NCI-H524 (cell line): Measurements from ENCODE around the gene CHD6.
A peak's percentile ranks its signal among the peaks of the same experiment; 100 is the strongest.

ENCODE experiments used
- DNase-seq, 2 experiments: peaks; one replicate each; lab custom pipeline; 2025; lab: John Stamatoyannopoulos, UW

CHD6 gene

GRCh38 chr20:41370176-41370575 is 248.0 kb downstream of the CHD6 start:
- DNase-seq: no peak

- no peak for DNase-seq
These were observed 248.5 kb downstream of the CHD6 start for GRCh38 chr20:41369673-41370072.

GRCh38 chr20:41367956-41368355 is 250.2 kb downstream of the CHD6 start:
- no peak for DNase-seq

- no peak for DNase-seq
These were observed 250.8 kb downstream of the CHD6 start for GRCh38 chr20:41367393-41367695.

DNA sequence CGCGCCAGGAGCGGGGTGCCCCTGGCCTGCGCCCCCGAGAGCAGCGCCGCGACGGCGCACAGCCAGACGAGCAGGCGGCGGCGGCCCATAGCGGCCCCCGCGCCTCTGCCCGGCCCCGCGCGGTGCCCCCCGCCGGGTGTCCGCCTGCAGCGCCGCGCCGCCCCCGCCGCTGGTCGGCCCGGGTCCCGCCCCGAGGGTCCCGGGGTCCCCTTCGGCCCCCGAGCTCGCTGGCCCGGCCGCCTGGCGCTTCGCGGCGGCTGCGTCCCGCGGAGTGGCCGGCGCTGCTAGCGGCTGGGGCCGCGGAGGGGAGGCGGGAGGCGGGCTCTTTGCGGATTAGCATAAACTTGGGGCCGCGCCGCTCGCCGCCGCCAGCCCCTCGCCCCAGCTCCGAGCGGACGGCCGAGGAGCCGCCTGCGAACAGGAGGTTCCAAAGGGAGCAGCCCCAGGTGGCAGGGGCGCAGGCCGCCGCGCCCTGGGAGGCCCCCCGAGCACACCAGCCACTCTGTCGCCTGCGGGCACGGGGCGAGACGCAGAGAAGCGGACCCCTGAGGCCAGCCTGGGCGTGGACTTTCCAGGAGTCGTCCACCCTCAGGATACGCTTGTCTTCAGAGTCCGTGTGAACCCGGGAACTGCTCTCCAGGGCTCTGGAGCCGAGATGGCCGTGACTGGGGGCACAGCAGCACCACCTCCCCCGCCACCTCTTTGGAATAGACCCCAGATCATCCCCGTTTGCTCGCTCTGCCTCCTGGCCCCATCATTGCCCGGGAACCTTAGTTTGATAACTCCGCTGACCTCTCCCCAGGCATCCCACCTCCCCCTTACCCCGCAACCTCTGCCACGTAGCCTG is 251.4 kb downstream of the CHD6 start, which contains the start of gene EMILIN3:
Gene EMILIN3 (minus strand): TSS at position 273 of the 847 bp plus-strand sequence. CDS start 184 bp downstream, at position 89.
- peak in 1 of 2 experiments; percentile 54 for DNase-seq

DNA sequence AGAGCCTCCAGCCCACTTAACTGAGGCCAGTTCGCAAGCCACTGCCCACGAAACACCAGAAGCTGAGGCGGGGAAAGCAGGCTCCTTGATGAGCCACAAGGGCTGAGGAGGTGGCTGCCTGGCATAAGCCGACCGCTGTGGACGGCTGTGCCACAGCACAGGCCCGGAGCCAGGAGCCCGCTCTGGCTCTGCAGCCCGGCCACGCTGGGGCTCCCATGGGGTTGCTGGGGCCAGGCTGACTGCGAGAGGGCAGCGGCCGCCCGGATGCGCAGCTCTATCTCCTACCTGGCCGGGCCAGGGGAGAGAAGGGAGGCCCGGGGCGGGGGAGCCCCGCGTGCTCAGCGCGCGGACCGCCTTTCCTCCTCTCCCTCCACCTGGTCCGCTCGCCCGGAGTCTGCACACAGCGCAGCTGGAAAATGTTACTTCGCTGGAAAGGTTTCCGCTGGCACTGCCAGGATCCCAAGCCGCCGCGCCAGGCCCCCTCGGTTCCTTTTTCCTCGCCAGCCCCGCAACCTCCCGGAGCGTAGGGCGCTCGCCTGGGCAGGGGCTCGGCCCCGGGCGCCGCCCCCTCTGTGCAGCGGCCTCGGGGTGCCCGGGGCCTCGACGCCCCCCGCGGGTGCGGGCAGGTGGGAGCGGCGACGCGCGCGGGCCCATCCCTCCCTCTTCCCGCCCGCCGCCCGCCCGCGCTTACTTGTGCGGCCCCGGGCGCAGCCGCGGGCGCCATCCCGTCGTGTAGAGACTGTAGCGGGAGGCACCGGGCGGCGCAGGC is 252.2 kb downstream of the CHD6 start:
- peak; percentile 25 to 46 for DNase-seq

DNA sequence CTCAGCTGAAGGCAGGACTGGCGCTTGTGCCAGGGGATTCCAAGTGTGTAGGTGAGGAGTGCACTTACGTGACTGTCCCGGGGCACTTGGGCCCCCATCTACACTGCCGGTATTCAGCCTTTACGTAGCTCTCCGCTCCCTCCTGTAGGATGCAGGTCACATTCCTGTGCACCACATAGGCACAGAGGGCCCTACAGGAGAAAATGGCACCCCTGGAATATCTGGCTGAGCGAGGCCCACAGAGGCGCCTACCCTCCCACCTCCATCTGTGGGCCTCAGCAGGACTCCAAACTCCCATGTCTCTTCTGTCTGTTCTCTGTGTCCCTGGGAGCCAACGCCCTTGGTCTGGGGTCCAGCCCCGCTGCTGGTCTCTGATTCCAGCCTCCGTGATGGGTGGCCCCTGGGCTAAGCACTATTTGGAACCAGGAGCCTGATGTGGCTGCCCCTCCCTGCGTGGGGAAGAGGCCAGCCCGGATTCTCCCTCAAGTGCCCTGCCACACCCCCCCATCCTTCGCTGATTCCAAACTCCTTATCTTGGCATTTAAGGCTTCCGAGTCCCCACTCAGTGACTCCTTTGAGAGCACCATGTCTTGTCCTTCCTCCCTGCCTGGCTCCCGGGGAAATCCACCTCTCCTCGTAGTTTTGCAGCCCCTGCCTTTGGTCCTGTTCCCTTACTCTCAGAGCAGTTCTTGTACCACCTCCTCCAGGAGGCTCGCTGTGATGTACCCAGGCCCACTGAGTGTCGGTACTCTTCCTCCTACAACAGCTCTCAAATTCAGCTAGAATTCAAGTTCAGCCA is 253.0 kb downstream of the CHD6 start:
- no peak for DNase-seq

- DNase-seq: no peak
These were observed 253.8 kb downstream of the CHD6 start for GRCh38 chr20:41364236-41364855.

GRCh38 chr20:41363601-41364000 is 254.6 kb downstream of the CHD6 start:
- DNase-seq: no peak

DNA sequence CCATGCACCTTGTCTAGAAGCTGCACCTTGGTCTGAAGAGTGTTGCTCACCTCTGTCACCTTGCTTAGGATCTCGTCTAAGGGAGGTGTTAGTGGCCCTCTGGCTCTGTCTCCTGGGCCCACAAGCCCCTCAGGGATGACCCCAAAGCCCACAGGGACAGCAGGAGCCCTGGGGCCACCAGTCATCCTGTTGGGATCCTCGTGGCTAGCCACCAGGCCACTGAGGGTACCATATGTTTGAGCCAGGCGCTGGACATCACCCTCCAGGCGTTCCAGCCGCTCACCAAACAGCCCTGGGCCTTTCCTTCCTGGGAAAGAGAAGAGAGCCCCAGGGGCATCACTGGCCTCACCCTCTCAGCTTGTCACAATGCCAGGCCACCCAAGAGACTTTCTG is 255.4 kb downstream of the CHD6 start:
- DNase-seq: no peak

DNA sequence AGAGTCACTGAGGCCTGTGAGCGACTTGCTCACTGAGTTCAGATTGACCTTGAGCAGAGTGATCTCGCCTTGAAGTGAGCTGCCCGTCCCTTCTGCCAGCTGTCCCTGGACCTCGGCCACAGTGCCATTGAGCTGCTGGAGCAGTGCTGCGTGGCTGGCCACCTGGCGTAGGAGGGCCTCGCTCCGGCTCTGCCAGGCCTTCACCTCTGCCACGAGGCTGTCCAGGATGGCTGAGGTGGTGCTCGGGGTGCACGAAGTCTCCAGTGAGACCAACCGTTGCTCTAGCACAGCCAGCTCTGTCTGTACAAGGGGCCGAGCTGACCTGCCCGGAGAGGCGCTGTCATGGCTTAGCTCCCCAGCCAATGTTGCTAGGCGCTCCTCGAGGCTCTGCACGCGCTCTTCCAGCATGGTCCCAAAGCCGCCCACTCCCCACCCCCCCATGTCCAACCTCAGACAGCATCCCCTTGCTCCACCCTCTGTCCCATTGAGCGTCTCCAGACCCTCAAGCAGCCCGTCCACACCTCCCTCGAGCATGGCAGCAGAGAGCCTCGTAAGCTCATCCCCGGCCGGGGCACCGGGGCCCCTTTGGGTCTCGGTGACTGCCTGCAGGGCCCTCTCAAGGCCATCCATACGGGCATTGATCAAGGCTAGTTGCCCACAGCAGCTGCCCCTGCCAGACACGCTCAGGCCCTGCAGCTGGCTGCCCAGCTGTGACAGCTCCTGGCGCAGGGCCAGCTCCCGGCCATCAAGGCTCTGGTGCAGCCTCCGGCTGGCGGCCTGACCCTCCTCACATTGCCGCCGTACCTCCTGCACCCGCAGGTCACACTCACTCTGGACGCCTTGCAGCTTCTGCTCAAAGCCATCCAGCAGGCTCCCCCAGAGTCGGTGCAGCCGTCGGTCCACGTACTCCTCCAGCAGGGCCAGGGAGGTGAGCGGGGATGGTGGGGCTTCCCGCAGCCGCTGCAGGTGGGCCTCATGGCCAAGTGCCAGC is 256.1 kb downstream of the CHD6 start:
- no peak for DNase-seq

DNA sequence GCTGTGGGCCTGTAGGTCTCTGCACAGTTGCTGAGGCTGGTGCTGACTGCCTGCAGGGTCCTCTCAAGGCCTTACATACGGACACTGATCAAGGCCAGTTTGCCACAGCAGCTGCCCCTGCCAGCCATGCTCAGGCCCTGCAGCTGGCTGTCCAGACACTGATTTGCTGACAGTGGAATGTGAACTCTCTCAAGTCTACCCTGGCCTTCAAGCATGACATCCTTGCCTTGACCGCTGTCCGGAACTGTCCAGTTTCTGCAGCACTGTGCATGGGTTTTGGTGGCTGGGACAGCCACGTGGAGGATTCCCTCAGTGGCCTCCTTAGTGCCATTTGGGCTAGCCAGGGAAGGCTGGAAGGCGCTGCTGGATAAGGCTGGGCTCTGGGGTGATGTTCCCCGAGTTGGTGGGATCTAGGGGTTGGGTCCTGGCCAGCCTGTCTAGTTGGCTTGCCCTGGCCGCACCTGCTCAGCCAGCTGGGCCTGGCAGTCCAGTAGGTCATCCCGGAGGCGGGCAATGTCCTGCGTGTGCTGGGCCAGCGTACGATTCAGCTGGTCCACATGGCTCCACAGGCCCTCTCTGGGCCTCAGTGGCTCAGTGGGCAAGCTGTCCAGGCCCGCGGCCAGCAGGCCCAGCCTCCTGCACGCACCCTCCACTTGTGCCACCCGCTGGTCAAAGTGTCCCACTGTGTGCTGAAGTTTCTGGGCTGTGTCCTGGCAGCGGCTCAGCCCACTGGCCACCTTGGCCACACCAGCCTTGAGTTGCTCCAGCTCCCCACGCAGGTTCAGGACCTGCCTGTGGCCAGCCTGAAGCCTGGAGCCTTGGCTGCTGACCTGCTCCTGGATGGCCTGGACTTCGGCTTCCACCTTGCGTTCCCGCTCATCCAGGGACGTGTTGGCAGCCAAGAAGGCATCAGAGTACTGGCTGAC is 257.1 kb downstream of the CHD6 start:
- DNase-seq: no peak

DNA sequence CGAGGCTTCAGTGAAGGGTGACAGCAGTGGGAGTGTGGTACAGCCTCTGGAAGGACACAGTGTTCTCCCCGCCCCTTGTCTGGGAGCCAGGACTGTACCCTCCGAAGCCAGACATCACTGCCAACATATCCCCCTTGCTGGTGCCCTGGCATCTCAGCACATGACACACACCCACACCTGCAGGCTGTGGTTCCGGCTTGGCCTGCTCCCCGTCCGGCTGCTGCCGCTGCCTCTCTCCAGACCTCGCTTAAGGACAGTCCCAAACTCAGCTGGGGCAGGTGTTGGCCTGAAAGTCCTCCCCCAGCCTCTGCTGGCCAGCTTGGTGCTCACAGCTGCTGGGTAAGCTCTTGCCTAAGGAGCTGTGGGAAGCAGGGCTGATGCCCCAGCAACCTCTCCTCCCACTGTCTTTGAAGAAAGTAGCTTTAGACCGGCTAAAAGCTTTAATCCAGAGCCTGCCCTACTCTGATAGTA is 258.6 kb downstream of the CHD6 start:
- no peak for DNase-seq

GRCh38 chr20:41358717-41359116 is 259.5 kb downstream of the CHD6 start:
- DNase-seq: no peak

GRCh38 chr20:41358230-41358629 is 259.9 kb downstream of the CHD6 start:
- DNase-seq: no peak

DNA sequence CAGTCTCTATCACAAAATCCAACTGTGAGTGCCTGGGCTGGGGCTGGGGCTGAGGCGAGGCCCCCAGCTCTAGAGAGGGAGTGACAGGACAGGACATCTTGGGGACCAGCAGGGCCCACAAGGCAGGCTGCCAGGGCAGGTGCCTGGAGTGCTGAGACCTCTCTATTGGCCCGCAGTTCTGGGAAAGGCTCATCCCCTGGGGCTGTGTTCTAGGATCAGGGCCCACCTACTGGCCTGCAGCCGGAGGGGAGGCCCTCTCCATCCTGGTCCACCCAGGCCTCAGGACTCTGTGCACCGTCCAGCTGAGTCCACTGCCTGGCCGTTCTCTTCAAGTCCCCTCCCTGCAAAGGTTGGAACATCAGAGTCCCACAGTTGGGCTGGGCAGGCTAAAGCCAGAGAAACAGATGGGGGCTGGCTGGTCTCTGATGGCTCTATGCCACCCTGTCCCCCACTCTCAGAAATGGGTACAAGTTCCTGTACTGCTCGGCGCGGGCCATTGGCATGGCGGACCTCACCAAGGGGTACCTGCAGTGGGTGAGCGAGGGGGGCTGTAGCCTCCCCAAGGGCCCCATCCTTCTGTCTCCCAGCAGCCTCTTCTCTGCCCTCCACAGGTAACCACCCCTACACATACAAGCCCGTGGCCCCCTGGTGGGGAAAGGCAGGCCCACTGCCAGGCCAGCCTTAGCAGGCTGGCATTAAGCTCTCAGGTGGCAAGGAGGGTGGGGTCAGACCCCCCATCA is 260.6 kb downstream of the CHD6 start:
- DNase-seq: no peak

DNA sequence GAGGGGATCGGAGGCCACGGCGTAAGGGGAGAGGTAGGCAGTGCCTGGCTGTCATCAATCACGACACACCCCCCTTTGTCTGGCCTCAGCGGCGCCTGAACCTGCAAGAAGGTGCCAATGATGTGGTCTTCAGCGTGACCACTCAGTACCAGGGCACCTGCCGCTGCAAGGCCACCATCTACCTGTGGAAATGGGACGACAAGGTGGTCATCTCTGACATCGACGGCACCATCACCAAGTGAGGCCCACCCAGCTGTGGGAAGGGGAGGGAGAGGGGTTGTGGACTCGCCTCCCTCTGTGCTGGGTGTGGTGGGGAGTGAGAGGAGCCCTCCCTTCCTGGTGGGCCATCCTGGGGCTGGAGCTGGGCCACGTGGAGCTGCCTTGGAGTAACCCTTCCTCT is 261.2 kb downstream of the CHD6 start:
- no peak for DNase-seq

DNA sequence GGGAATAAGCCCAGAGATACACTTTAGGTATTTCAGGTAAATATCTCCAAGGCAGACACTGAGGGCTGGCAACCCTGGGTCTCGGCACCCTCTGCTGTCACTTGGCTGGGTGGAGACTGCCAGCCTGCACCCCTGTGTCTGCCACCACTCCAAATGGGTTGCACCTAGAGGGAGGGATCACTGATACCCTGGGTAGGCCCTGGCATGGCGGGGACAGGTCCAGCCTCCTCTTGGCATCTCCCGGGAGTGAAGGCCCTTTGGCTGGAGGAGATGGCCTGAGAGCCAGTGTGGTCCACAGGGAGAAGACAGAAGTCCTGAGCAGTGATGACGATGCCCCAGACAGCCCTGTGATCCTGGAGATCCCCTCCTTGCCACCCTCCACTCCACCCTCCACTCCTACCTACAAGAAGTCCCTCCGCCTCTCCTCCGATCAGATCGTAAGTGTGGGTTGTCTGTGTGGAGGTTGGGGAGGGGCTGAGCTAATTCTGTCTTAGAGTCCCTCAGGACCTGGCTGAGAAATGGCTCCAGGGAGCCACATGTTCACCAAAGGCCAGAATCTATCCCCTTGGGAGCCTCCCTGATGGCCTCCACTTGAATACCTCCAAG is 262.5 kb downstream of the CHD6 start:
- DNase-seq: no peak
